Keratinocyte (primary cell): ENCODE data around the gene XPNPEP2. TPM values are rescaled to one million over a fixed set of nuclear protein-coding genes. Genes with fewer than 3 reads are reported as not detected.

ENCODE experiments used
- DNase-seq: peaks from one replicate; pipeline ENCODE4 v3.0.0-alpha.2; 2011; ENCODE audit warnings: low read depth, missing footprints, low spot score
- FAIRE-seq: peaks from 2 replicates; lab custom pipeline; 2011; peaks lifted over from hg19 to GRCh38; lab: Jason Lieb, UNC
- H2AFZ ChIP-seq: 2 replicates; pipeline ENCODE4 v1.6.0; 2012; ENCODE audit warnings: low read length, control low read depth, inconsistent platforms; ENCODE audit not compliant: control insufficient read depth
- H3K27ac ChIP-seq: 2 replicates; pipeline ENCODE4 v1.5.1; 2011; ENCODE audit warnings: low read length; ENCODE audit not compliant: control insufficient read depth, insufficient read depth
- H3K27me3 ChIP-seq: 3 replicates; pipeline ENCODE4 v1.6.0; 2011; ENCODE audit warnings: low read length; ENCODE audit not compliant: control insufficient read depth, insufficient read depth; ENCODE audit errors: extremely low read depth
- H3K36me3 ChIP-seq, 2 experiments: 2 replicates in 1 of 2; 3 replicates in 1 of 2; pipeline ENCODE4 v1.5.1; 2011; ENCODE audit warnings: low read length in 2 of 2, mild to moderate bottlenecking in 1 of 2; ENCODE audit not compliant: control insufficient read depth in 2 of 2, insufficient read depth in 2 of 2; ENCODE audit errors: extremely low read depth in 1 of 2
- H3K4me1 ChIP-seq: 3 replicates; pipeline ENCODE4 v1.5.1; 2011; ENCODE audit warnings: low read length; ENCODE audit not compliant: control insufficient read depth, insufficient read depth; ENCODE audit errors: extremely low read depth
- H3K4me2 ChIP-seq: 3 replicates; pipeline ENCODE4 v1.6.0; 2011; ENCODE audit warnings: low read depth, low read length; ENCODE audit not compliant: control insufficient read depth, insufficient read depth; ENCODE audit errors: extremely low read depth
- H3K4me3 ChIP-seq, 3 experiments: fragments of 200-600 bp in 1 of 3; sonication (generic) in 1 of 3; 2 replicates in 2 of 3; 3 replicates in 1 of 3; pipeline ENCODE4 v1.5.1; 2011 to 2016; ENCODE audit warnings: low read length in 3 of 3, mild to moderate bottlenecking in 3 of 3, control low read depth in 2 of 3, inconsistent platforms in 1 of 3, low read depth in 1 of 3, mixed read lengths in 1 of 3, mixed run types in 1 of 3, moderate library complexity in 1 of 3; ENCODE audit not compliant: control insufficient read depth in 2 of 3, insufficient read depth in 2 of 3; ENCODE audit errors: extremely low read depth in 1 of 3
- H3K79me2 ChIP-seq: 2 replicates; pipeline ENCODE4 v1.6.0; 2012; ENCODE audit warnings: low read length; ENCODE audit not compliant: control insufficient read depth, insufficient read depth
- H3K9ac ChIP-seq: 3 replicates; pipeline ENCODE4 v1.6.0; 2011; ENCODE audit warnings: low read length; ENCODE audit not compliant: control insufficient read depth, insufficient read depth; ENCODE audit errors: extremely low read depth
- H3K9me1 ChIP-seq: 3 replicates; pipeline ENCODE4 v1.6.0; 2011; ENCODE audit warnings: low read length; ENCODE audit not compliant: control insufficient read depth, insufficient read depth; ENCODE audit errors: extremely low read depth
- H3K9me3 ChIP-seq: 2 replicates; pipeline ENCODE4 v1.5.1; 2012; ENCODE audit warnings: low read depth, low read length; ENCODE audit not compliant: control insufficient read depth
- H4K20me1 ChIP-seq: 3 replicates; pipeline ENCODE4 v1.6.0; 2011; ENCODE audit warnings: low read length; ENCODE audit not compliant: control insufficient read depth, insufficient read depth; ENCODE audit errors: extremely low read depth
- EZH2 ChIP-seq: IDR thresholded peaks from one replicate; pipeline ENCODE4 v1.6.1; 2012; ENCODE audit warnings: inconsistent platforms, mild to moderate bottlenecking, low read length, moderate library complexity
- dilution Hi-C: fragments of 300-500 bp; cut with MboI; formaldehyde crosslinking; loops from one replicate; pipeline ENCODE4 v1.7.0; 2020; ENCODE audit warnings: low sequenced_read_pairs; ENCODE audit not compliant: extremely low pct_ligation_motif_present
- polyA plus RNA-seq, 5 experiments: library from polyadenylated mRNA; depleted of rRNA in 3 of 5; stranded (reverse) in 3 of 5; stranded (forward) in 1 of 5; unstranded in 1 of 5; fragments of >200 nt; gene quantifications; 1 replicate in 1 of 5; 2 replicates in 3 of 5; 3 replicates in 1 of 5; pipeline versions ENCODE4 v1.2.1 to v1.2.3, GENCODE V29; 2011 to 2012; ENCODE audit warnings: missing spikeins in 2 of 5, low read depth in 1 of 5, low replicate concordance in 1 of 5
- TF ChIP-seq, protein P1 (sequence below), 3 experiments: IDR thresholded peaks in 1 of 3; conservative IDR thresholded peaks in 1 of 3; optimal IDR thresholded peaks in 1 of 3; 2 replicates in 2 of 3; 3 replicates in 1 of 3; pipeline versions ENCODE3 to v1.5.1; 2011; ENCODE audit warnings: low read length in 3 of 3, mild to moderate bottlenecking in 3 of 3, moderate library complexity in 2 of 3, control low read depth in 1 of 3, inconsistent platforms in 1 of 3; ENCODE audit not compliant: insufficient read depth in 2 of 3; ENCODE audit errors: extremely low read depth in 1 of 3

Gene XPNPEP2
- polyA plus RNA-seq, 1 donor (not counting 4 experiments of a cell fraction or from before 2014, with no cell fraction given), result not detected

DNA sequence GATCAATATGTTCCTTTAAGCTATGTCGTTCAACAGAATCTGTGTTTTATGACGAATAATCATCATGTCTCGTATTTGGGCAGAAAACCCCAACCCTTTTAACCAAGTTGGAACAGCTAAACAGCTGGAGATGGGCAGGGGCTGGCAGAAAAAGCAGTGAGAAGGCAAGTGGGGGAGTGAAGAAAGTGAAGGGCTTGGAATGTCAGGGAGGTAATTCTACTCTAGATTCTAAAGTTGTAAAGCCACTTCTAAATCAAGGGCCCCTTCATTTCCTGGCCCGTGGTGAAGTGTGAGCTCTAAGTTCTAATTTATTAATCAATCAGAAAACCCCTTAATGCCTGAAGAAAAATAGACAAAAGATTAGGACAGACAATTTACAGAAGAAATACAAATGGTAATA lies 61.4 kb downstream of the XPNPEP2 start:
- Histone ChIP-seq H3K9ac (no peak overlapping the region), H2AFZ (no peak overlapping the region), H4K20me1 (no peaks in the 10 kb centered on the region), H3K9me3 (no peaks in the 10 kb centered on the region), H3K4me2 (no peak overlapping the region), H3K4me3 (no peak overlapping the region), H3K4me1 (no peaks in the 10 kb centered on the region), H3K79me2 (no peaks in the 10 kb centered on the region), H3K27me3 (no peaks in the 10 kb centered on the region), H3K9me1 (no peaks in the 10 kb centered on the region), H3K27ac (no peak overlapping the region), H3K36me3 (no peaks in the 10 kb centered on the region)
- dilution Hi-C loops, result no loop called here
- no peak for DNase-seq
- no peak for TF ChIP-seq EZH2
- TF ChIP-seq, protein P1, sequence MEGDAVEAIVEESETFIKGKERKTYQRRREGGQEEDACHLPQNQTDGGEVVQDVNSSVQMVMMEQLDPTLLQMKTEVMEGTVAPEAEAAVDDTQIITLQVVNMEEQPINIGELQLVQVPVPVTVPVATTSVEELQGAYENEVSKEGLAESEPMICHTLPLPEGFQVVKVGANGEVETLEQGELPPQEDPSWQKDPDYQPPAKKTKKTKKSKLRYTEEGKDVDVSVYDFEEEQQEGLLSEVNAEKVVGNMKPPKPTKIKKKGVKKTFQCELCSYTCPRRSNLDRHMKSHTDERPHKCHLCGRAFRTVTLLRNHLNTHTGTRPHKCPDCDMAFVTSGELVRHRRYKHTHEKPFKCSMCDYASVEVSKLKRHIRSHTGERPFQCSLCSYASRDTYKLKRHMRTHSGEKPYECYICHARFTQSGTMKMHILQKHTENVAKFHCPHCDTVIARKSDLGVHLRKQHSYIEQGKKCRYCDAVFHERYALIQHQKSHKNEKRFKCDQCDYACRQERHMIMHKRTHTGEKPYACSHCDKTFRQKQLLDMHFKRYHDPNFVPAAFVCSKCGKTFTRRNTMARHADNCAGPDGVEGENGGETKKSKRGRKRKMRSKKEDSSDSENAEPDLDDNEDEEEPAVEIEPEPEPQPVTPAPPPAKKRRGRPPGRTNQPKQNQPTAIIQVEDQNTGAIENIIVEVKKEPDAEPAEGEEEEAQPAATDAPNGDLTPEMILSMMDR (optimal IDR thresholded peaks at IDR 0.05 in 1 of 3, IDR thresholded peaks at IDR 0.05 in 1 of 3, conservative IDR thresholded peaks at IDR 0.05 in 1 of 3; ENCODE audit: extremely low read depth in 1 of 3, insufficient read depth in 2 of 3, low read length in 3 of 3), result no peak
- FAIRE-seq, result no peak

DNA sequence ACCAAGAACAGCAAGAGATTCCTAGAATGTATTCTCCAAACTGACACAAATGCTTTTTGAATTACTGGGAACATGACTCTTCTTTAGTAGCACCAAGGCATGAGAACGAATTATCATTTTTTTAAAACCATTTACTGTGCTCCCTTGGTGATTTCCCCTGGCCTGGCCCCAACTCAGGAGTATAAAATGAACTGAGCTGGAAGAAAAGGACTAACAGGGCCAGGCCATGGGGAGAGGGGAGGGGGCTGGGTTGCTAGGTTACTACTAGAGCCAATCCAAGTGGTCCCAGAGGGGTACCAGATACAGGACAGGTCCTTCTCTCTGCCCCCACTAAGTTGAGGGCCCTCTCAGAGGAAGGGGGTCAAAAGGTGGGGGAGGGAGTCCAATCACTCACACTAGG lies 64.1 kb downstream of the XPNPEP2 start:
- Histone ChIP-seq H3K9me1 (no peaks in the 10 kb centered on the region), H3K9ac (no peak overlapping the region), H3K4me2 (no peak overlapping the region), H2AFZ (no peak overlapping the region), H3K79me2 (no peaks in the 10 kb centered on the region), H3K9me3 (no peaks in the 10 kb centered on the region), H4K20me1 (no peaks in the 10 kb centered on the region), H3K4me1 (no peaks in the 10 kb centered on the region), H3K36me3 (no peaks in the 10 kb centered on the region), H3K4me3 (no peak overlapping the region), H3K27me3 (no peaks in the 10 kb centered on the region), H3K27ac (no peak overlapping the region)
- no peak for DNase-seq
- dilution Hi-C loops, result no loop called here
- FAIRE-seq, result no peak
- TF ChIP-seq, protein P1 (optimal IDR thresholded peaks at IDR 0.05 in 1 of 3, IDR thresholded peaks at IDR 0.05 in 1 of 3, conservative IDR thresholded peaks at IDR 0.05 in 1 of 3; ENCODE audit: extremely low read depth in 1 of 3, insufficient read depth in 2 of 3, low read length in 3 of 3), result no peak
- no peak for TF ChIP-seq EZH2
